Transverse colon (tissue), 4 donors: Measurements from ENCODE around the gene TH. TPM values are rescaled to one million over a fixed set of nuclear protein-coding genes. Genes with fewer than 3 reads are reported as not detected.

Source experiments
- DNase-seq: peaks from one replicate; pipeline ENCODE4 v3.0.0-alpha.2; 2019
- H3K27ac ChIP-seq, 4 donors: fragments of 200-600 bp; sonication (generic); 2 replicates each; pipeline ENCODE4 v1.5.1; 2016 to 2018; ENCODE audit warnings: inconsistent platforms in 4 of 4
- H3K27me3 ChIP-seq: fragments of 200-600 bp; sonication (generic); 2 replicates; pipeline ENCODE4 v1.5.1; 2017; ENCODE audit warnings: inconsistent platforms
- H3K36me3 ChIP-seq, 4 donors: fragments of 200-600 bp; sonication (generic); 2 replicates each; pipeline ENCODE4 v1.5.1; 2017 to 2019; ENCODE audit warnings: inconsistent platforms in 4 of 4
- H3K4me1 ChIP-seq, 4 donors: fragments of 200-600 bp; sonication (generic); 2 replicates each; pipeline ENCODE4 v1.5.1; 2017 to 2020; ENCODE audit warnings: inconsistent platforms in 4 of 4
- H3K4me3 ChIP-seq, 4 donors: fragments of 200-600 bp; sonication (generic); 1 replicate in 1 of 4; 2 replicates in 3 of 4; pipeline versions ENCODE4 v1.5.1 to v1.6.1; 2017 to 2019; ENCODE audit warnings: inconsistent platforms in 4 of 4
- H3K9me3 ChIP-seq, 2 donors: fragments of 200-600 bp; sonication (generic); 2 replicates each; pipeline ENCODE4 v1.5.1; 2017 to 2019; ENCODE audit warnings: inconsistent platforms in 2 of 2
- CTCF ChIP-seq, 5 experiments: fragments of 200-600 bp in 3 of 5; fragments of 450-650 bp in 2 of 5; sonication (generic) in 3 of 5; IDR thresholded peaks; 1 replicate in 2 of 5; 2 replicates in 3 of 5; pipeline ENCODE4 v1.5.1; 2016 to 2017; ENCODE audit warnings: antibody characterized with exemption in 5 of 5, inconsistent platforms in 3 of 5, mild to moderate bottlenecking in 2 of 5, moderate library complexity in 1 of 5
- EP300 ChIP-seq: sonication (generic); formaldehyde crosslinking; IDR thresholded peaks from one replicate; pipeline ENCODE4 v1.6.1; 2017; ENCODE audit warnings: antibody characterized with exemption, low read depth
- POLR2A ChIP-seq: fragments of 450-650 bp; IDR thresholded peaks from one replicate; pipeline ENCODE4 v1.6.1; 2016; ENCODE audit warnings: antibody characterized with exemption, mild to moderate bottlenecking, moderate library complexity
- POLR2AphosphoS5 ChIP-seq, 3 donors: sonication (generic); formaldehyde crosslinking; IDR thresholded peaks; one replicate each; pipeline ENCODE4 v1.6.1; 2016; ENCODE audit warnings: antibody characterized with exemption in 3 of 3
- WGBS, 2 donors: methylation state at CpG; one replicate each; pipeline ENCODE4 v1.1.5; 2018; ENCODE audit warnings: low coverage in 1 of 2; 5-methylcytosine and 5-hydroxymethylcytosine counted together
- in situ Hi-C, 4 donors: fragments of 200-750 bp; cut with MboI; loops; one replicate each; pipeline versions ENCODE4 v1.15.0 to v1.15.1; 2017; ENCODE audit warnings: low sequenced_read_pairs in 3 of 4, low pct_ligation_motif_present in 1 of 4, low pct_unique_long_range_greater_than_20kb in 1 of 4
- intact Hi-C: fragments of 100-400 bp; cut with DNase I; formaldehyde crosslinking; loops from one replicate; pipeline ENCODE4 v1.15.1; 2023; ENCODE audit warnings: low total_unique reads
- total RNA-seq, 4 donors: library from RNA; depleted of rRNA; stranded (reverse); fragments of >200 nt; gene quantifications; one replicate each; pipeline ENCODE4 v1.1.0, GENCODE V29; 2016

The TH gene
- total RNA-seq, 4 donors from 2014 or later, result not detected

DNA sequence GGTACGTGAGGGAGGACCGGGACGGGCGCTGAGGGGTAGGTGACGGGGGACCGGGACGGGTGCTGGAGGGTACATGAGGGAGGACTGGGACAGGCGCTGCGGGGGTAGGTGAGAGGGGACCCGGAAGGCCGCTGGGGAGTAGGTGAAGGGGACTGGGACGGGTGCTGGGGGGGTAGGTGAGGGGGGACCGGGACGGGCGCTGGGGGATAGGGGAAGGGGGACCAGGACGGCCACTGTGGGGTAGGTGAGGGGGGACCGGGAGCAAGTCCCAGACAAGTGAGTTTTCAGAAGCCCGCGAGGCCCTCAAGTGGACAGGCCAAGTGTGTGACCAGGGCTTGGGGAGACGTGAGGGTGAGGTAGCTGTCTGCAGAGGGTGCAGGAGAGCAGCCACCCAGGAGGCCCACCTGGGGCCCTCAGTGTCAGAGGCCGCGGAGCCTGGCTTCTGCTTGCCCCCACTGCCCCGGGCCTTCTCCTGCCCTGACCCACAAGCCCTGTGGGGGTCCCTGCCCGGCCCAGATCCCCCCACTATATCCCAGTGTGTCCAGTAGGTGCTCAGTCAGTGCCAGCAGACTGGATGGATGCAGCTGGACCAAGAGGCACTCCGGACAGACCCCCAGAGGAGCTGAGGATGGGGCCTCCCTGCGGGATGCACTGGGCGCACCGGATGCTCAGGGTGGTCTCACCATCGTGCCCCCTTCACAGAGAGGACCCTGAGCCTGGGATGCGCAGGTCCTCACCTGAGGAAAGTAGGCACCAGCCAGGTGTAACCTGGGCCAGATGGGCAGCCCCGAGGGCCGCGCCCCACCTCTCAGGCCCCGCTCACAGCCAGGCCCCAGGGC, 44.2 kb upstream of the TH start:
- H3K36me3 ChIP-seq, result no peaks in the 10 kb centered on the region
- 75% methylated on average over 29 of the region's 34 CpGs; no CpG with 5 or more reads in 1 of the 2 donors for whole genome bisulfite sequencing, 2 donors
- H3K9me3 ChIP-seq, result no peaks in the 10 kb centered on the region
- no peak overlapping the region for H3K27ac ChIP-seq
- no peaks in the 10 kb centered on the region for H3K27me3 ChIP-seq
- TF ChIP-seq CTCF (IDR thresholded peaks at IDR 0.05), result no peak
- TF ChIP-seq POLR2A, result no peak
- no peak for TF ChIP-seq POLR2AphosphoS5 (IDR thresholded peaks at IDR 0.05)
- no peak for TF ChIP-seq EP300
- DNase-seq, result no peak
- in situ Hi-C loops (no loop called here), intact Hi-C loops (no loop called here)
- no peak overlapping the region for H3K4me3 ChIP-seq
- H3K4me1 ChIP-seq, result peaks cover 0 to 14% (median 4%) of the 10 kb centered on the region in 4 donors

DNA sequence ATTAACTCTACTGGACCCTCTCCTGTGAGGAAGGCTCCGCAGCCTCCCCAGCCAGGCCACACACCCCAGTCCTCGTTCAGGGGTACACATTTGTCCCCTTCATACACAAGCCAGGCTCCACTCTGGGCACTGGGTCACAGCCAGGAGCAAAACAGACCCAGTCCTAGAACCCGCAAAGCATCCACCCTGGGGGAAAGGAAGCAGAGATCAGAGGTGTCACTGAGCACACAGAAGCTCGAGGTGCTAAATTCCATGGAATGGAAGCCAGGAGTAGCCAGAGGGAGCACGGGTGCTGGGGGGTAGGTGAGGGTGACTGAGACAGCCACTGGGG, 43.6 kb upstream of the TH start:
- no peak for DNase-seq
- in situ Hi-C loops (no loop called here), intact Hi-C loops (no loop called here)
- TF ChIP-seq POLR2AphosphoS5 (IDR thresholded peaks at IDR 0.05), result no peak
- no peak for TF ChIP-seq POLR2A
- no peak for TF ChIP-seq CTCF (IDR thresholded peaks at IDR 0.05)
- no peak for TF ChIP-seq EP300
- no peaks in the 10 kb centered on the region for H3K36me3 ChIP-seq
- no peaks in the 10 kb centered on the region for H3K9me3 ChIP-seq
- no peaks in the 10 kb centered on the region for H3K27me3 ChIP-seq
- no peak overlapping the region for H3K4me3 ChIP-seq
- H3K4me1 ChIP-seq, result peaks cover 0 to 20% (median 9%) of the 10 kb centered on the region in 4 donors
- H3K27ac ChIP-seq, result no peak overlapping the region
- WGBS, 2 donors, result 83% methylated on average over 5 of the region's 5 CpGs; no CpG with 5 or more reads in 1 of the 2 donors

- intact Hi-C loops (no loop called here), in situ Hi-C loops (no loop called here)
- no peaks in the 10 kb centered on the region for H3K27me3 ChIP-seq
Observed at GRCh38 chr11:2214527-2215229, 43.1 kb upstream of the TH start.

More at GRCh38 chr11:2214527-2215229, 43.1 kb upstream of the TH start:
- Histone ChIP-seq H3K4me3 (no peak overlapping the region), H3K4me1 (peaks cover 0 to 24% (median 9%) of the 10 kb centered on the region in 4 donors), H3K27ac (no peak overlapping the region), H3K36me3 (no peaks in the 10 kb centered on the region), H3K9me3 (no peaks in the 10 kb centered on the region)
- TF ChIP-seq EP300 (no peak), CTCF (IDR thresholded peaks at IDR 0.05) (no peak), POLR2AphosphoS5 (IDR thresholded peaks at IDR 0.05) (no peak)
- 84 to 86% methylated on average over 4 to 27 of the region's 28 CpGs for WGBS, 2 donors
- no peak for DNase-seq
